ENCODE measurements around the gene PROC.

DNA sequence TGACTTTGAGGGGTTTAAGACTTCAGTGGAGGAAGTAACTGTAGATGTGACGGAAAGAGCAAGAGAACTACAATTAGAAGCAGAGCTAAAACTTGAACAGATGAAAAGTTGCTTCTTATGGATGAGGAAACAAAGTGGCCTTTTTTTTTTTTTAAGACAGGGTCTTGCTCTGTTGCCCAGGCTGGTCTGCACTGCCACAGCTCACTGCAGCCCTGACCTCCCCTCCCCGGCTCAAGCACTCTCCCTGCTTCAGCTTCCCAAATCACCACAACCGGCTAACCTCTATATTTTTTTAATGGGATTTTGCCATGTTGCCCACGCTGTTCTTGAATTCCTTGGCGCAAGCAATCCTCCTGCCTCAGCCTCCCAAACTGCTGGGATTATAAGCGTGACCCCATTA is 33.7 kb upstream of the PROC start:
- TF ChIP-seq POLR2AphosphoS5 (IDR thresholded peaks at IDR 0.05; ENCODE audit: borderline replicate concordance, low read depth, low read length): no peak
- no peak for TF ChIP-seq EZH2 (IDR thresholded peaks at IDR 0.05)
- no peak for TF ChIP-seq FOXP2 (optimal IDR thresholded peaks at IDR 0.05; ENCODE audit: control extremely low read depth, extremely low read length, insufficient read depth)
